Measurements from ENCODE around the gene NEURL1B. TPM values are rescaled to one million over a fixed set of nuclear protein-coding genes. Genes with fewer than 3 reads are reported as not detected.

NEURL1B gene
- total RNA-seq, 1 donor from 2014 or later: 1.5 TPM

GRCh38 chr5:172667786-172668593 lies 26.9 kb downstream of the NEURL1B start:
- DNase-seq (ENCODE audit: extremely low spot score, unreplicated experiment): no peak
- Mint-ChIP-seq H3K4me1 (ENCODE audit: unreplicated experiment) (peaks cover 5% of the 10 kb centered on the region), H3K4me3 (ENCODE audit: unreplicated experiment) (no peak overlapping the region)

GRCh38 chr5:172668594-172669071 lies 27.6 kb downstream of the NEURL1B start:
- Mint-ChIP-seq H3K27me3 (ENCODE audit: unreplicated experiment) (no peaks in the 10 kb centered on the region), H3K36me3 (ENCODE audit: unreplicated experiment) (no peaks in the 10 kb centered on the region)
- no peak for TF ChIP-seq CTCF (IDR thresholded peaks at IDR 0.05)

More at GRCh38 chr5:172667786-172668593, 26.9 kb downstream of the NEURL1B start:
- Mint-ChIP-seq H3K27ac (ENCODE audit: unreplicated experiment) (no peak overlapping the region), H3K9me3 (ENCODE audit: unreplicated experiment) (no peaks in the 10 kb centered on the region), H3K36me3 (ENCODE audit: unreplicated experiment) (no peaks in the 10 kb centered on the region), H3K27me3 (ENCODE audit: unreplicated experiment) (no peaks in the 10 kb centered on the region)
- TF ChIP-seq CTCF (IDR thresholded peaks at IDR 0.05): no peak

GRCh38 chr5:172669386-172670004 lies 28.4 kb downstream of the NEURL1B start:
- Mint-ChIP-seq H3K27ac (ENCODE audit: unreplicated experiment) (no peak overlapping the region), H3K9me3 (ENCODE audit: unreplicated experiment) (no peaks in the 10 kb centered on the region), H3K27me3 (ENCODE audit: unreplicated experiment) (no peaks in the 10 kb centered on the region), H3K4me3 (ENCODE audit: unreplicated experiment) (no peak overlapping the region), H3K4me1 (ENCODE audit: unreplicated experiment) (peaks cover 3% of the 10 kb centered on the region), H3K36me3 (ENCODE audit: unreplicated experiment) (no peaks in the 10 kb centered on the region)
- no peak for DNase-seq (ENCODE audit: extremely low spot score, unreplicated experiment)
- TF ChIP-seq CTCF (IDR thresholded peaks at IDR 0.05): no peak

More at GRCh38 chr5:172668594-172669071, 27.6 kb downstream of the NEURL1B start:
- H3K4me1 Mint-ChIP-seq (ENCODE audit: unreplicated experiment): peaks cover 5% of the 10 kb centered on the region
- no peak overlapping the region for H3K27ac Mint-ChIP-seq (ENCODE audit: unreplicated experiment)
- H3K4me3 Mint-ChIP-seq (ENCODE audit: unreplicated experiment): no peak overlapping the region
- DNase-seq (ENCODE audit: extremely low spot score, unreplicated experiment): no peak
- no peaks in the 10 kb centered on the region for H3K9me3 Mint-ChIP-seq (ENCODE audit: unreplicated experiment)

- no peak overlapping the region for H3K4me3 Mint-ChIP-seq (ENCODE audit: unreplicated experiment)
- DNase-seq (ENCODE audit: extremely low spot score, unreplicated experiment): no peak
- H3K27ac Mint-ChIP-seq (ENCODE audit: unreplicated experiment): no peak overlapping the region
- H3K9me3 Mint-ChIP-seq (ENCODE audit: unreplicated experiment): no peaks in the 10 kb centered on the region
- TF ChIP-seq CTCF (IDR thresholded peaks at IDR 0.05): no peak
- H3K36me3 Mint-ChIP-seq (ENCODE audit: unreplicated experiment): no peaks in the 10 kb centered on the region
- H3K4me1 Mint-ChIP-seq (ENCODE audit: unreplicated experiment): peaks cover 3% of the 10 kb centered on the region
- no peaks in the 10 kb centered on the region for H3K27me3 Mint-ChIP-seq (ENCODE audit: unreplicated experiment)
Observed at GRCh38 chr5:172670005-172670402, 28.9 kb downstream of the NEURL1B start.

- TF ChIP-seq CTCF (IDR thresholded peaks at IDR 0.05): no peak
- H3K4me3 Mint-ChIP-seq (ENCODE audit: unreplicated experiment): no peak overlapping the region
- peaks cover 3% of the 10 kb centered on the region for H3K4me1 Mint-ChIP-seq (ENCODE audit: unreplicated experiment)
- no peaks in the 10 kb centered on the region for H3K9me3 Mint-ChIP-seq (ENCODE audit: unreplicated experiment)
- no peaks in the 10 kb centered on the region for H3K36me3 Mint-ChIP-seq (ENCODE audit: unreplicated experiment)
- H3K27ac Mint-ChIP-seq (ENCODE audit: unreplicated experiment): no peak overlapping the region
- no peak for DNase-seq (ENCODE audit: extremely low spot score, unreplicated experiment)
- no peaks in the 10 kb centered on the region for H3K27me3 Mint-ChIP-seq (ENCODE audit: unreplicated experiment)
Observed at GRCh38 chr5:172670444-172670843, 29.4 kb downstream of the NEURL1B start.

Data from osteocyte (in vitro differentiated cells).